K562 treated with DMSO at 1 percent for 24 hours (cell line): ENCODE data around the gene C10orf105. TPM values are rescaled to one million over a fixed set of nuclear protein-coding genes. Genes with fewer than 3 reads are reported as not detected.

Source experiments
- total RNA-seq: library from RNA; unstranded; fragments of 300-600 nt; gene quantifications from 2 replicates; pipeline ENCODE4 v1.2.3, GENCODE V29; 2022; ENCODE audit warnings: low read depth; ENCODE audit not compliant: insufficient read depth

The C10orf105 gene
- 0.16 TPM in 2 replicates for total RNA-seq

DNA sequence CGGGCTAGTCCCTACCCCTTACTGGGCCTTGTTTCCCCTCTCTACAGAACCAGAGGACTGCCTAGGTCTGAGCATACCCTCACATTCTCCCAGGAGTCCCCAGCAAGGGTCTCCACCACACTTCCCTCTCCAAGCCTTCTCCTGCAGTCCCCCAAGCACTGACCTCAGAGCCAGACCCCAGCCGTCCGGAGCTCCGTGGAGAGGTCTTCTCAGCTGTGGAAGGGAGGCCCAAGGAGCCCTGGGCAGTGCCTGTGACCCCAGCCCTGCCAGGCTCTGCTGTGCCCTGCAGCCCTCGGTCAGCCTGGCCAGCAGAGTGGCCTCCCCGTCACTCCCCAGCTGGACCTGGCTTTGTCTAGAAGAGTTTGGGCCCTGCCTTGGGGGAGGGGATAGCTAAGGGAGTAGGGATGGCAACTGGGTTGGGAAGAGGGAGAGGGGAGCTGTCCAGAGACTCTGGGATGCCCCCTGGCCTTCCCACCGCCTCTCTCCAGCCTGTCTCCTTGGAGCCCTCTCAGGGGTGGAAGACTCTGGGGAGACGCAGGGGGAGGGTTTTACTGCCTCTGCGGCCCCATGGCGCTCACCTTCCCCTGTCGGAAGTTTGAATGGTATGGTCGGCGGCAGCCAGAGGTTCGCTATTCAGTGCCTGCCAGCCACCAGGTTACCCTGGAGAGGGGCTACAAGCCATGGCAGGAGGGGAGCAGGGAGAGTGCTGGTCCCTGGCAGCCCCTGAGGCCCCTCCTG lies at the start of gene C10orf105:
Gene C10orf105 (minus strand): TSS at position 315 of the 738 bp plus-strand sequence. CDS start 3,441 bp downstream, outside the sequence.

Other genes with a start within 250 kb of the C10orf105 start
- gene VSIR, start 53.7 kb upstream of the C10orf105 start, total RNA-seq, result 44.3 and 53.2 TPM in 2 replicates
- 1,515 and 1,535 TPM in 2 replicates for gene PSAP, start 131.5 kb upstream of the C10orf105 start, total RNA-seq
- gene CHST3, start 244.6 kb upstream of the C10orf105 start, total RNA-seq, result 0.28 and 0.42 TPM in 2 replicates